ENCODE data around the gene SLC6A19.

- TF ChIP-seq CTCF (conservative IDR thresholded peaks at IDR 0.05; ENCODE audit: low read depth, low read length), result no peak
- TF ChIP-seq EZH2 (IDR thresholded peaks at IDR 0.05; ENCODE audit: low read length, unreplicated experiment), result no peak
These were observed 25.5 kb upstream of the SLC6A19 start for GRCh38 chr5:1175801-1176472.
